HTR-8/SVneo (cell line): ENCODE measurements around the gene SHOC1.
"Not testable (repeated sequence)": the region's sequence is repeated elsewhere in the genome, so short reads cannot be mapped to it uniquely, and the experiment has no call there.

Experiments used
- DNase-seq: peaks from one replicate; pipeline ENCODE4 v3.0.0; 2011; ENCODE audit warnings: low spot score, mixed read lengths; ENCODE audit not compliant: insufficient read length
- FAIRE-seq: peaks from 2 replicates; lab custom pipeline; 2011; peaks lifted over from hg19 to GRCh38; lab: Jason Lieb, UNC

The SHOC1 gene

GRCh38 chr9:111794835-111795556 lies at the start of gene SHOC1:
TSS of gene SHOC1 (minus strand) at chr9:111794937. CDS start at chr9:111791418, 3,519 bp downstream.
- FAIRE-seq (no peak), DNase-seq (no peak)

GRCh38 chr9:111843971-111844370 lies 49.2 kb upstream of the SHOC1 start:
- no peak for FAIRE-seq
- no peak for DNase-seq

DNA sequence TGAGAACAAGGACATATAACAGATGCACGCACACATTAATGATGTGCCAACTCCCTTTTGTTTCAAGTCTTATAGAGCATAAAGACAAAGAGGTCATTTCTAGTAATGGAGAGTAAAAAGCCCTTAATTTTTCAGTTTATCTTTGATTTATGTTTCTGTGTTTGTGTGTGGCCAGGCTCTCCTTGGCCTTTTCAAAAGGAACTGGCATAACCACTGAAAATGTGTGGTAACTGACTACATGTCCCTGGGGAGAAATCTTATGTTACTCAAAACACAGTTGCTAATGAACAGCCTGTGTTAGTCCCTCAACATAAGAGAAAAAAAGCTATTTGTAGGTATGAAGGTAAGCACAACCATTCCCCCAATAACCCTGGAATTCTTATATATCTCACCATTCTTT lies 47.6 kb upstream of the SHOC1 start:
- DNase-seq, result no peak
- FAIRE-seq, result no peak

GRCh38 chr9:111840442-111840841 lies 45.7 kb upstream of the SHOC1 start:
- DNase-seq (no peak), FAIRE-seq (no peak)

DNA sequence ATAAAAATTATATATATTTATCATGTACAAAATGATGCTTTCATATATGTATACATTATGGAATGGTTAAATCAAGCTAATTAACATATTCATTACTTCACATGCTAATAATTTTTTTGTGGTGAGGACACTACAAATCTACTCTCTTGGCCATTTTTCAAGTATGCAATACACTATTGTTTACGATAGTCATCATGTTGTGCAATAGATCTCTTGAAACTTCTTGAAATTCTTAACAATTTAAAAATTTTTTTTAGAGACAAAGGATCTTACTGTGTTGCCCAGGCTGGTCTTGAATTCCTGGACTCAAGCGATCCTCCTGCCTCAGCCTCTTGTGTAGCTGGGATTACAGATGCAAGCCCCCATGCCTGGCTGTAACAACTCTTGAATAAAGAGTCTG lies 45.2 kb upstream of the SHOC1 start:
- DNase-seq (no peak), FAIRE-seq (no peak)

GRCh38 chr9:111839387-111839786 lies 44.6 kb upstream of the SHOC1 start:
- DNase-seq (no peak), FAIRE-seq (no peak)

- DNase-seq, result no peak
Measured at GRCh38 chr9:111838439-111838838, 43.7 kb upstream of the SHOC1 start.

GRCh38 chr9:111836311-111836710 lies 41.6 kb upstream of the SHOC1 start:
- DNase-seq (no peak), FAIRE-seq (no peak)

More at GRCh38 chr9:111838439-111838838, 43.7 kb upstream of the SHOC1 start:
- no peak for FAIRE-seq

DNA sequence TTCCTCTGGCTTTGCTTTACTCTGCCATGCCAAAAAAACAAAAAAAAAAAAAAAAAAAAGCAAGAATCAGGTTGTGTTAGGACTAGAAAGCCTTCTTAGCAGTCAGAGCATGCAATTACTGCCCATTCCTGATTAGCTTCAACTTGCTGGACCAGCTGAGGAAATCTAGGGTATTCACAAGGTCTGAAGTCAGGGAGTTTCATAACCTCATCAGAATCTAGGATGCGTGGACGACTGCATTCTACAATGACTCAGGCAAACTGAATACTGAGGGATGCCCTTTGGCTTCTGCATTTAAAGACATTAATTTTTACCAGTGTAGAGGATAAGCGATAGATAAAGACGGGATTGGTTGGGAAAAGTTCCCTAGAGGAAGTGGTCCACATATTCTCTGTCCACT lies 39.2 kb upstream of the SHOC1 start:
- FAIRE-seq, result no peak
- DNase-seq, result no peak

DNA sequence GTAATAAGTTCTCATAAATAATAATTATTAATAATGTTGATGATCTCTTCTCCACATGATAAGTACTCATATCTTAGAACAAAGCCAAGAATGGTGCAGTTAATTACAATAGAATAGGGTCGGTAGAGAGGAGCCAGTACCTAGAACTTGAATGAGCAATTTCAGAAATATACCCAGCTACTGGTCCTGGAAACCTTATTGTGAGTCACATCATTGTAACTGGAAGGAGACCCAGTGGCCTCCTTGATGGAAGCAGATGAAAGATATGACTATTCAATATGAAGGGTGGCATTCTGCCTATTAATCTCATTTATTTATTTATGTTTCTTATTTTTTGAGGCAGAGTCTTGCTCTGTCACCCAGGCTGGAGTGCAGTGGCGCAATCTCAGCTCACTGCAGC lies 37.7 kb upstream of the SHOC1 start:
- no peak for FAIRE-seq
- DNase-seq, result no peak

- DNase-seq (no peak), FAIRE-seq (no peak)
Measured at GRCh38 chr9:111831371-111832108, 36.8 kb upstream of the SHOC1 start.

- FAIRE-seq (no peak), DNase-seq (peak; percentile 32)
Measured at GRCh38 chr9:111828193-111828592, 33.5 kb upstream of the SHOC1 start.

DNA sequence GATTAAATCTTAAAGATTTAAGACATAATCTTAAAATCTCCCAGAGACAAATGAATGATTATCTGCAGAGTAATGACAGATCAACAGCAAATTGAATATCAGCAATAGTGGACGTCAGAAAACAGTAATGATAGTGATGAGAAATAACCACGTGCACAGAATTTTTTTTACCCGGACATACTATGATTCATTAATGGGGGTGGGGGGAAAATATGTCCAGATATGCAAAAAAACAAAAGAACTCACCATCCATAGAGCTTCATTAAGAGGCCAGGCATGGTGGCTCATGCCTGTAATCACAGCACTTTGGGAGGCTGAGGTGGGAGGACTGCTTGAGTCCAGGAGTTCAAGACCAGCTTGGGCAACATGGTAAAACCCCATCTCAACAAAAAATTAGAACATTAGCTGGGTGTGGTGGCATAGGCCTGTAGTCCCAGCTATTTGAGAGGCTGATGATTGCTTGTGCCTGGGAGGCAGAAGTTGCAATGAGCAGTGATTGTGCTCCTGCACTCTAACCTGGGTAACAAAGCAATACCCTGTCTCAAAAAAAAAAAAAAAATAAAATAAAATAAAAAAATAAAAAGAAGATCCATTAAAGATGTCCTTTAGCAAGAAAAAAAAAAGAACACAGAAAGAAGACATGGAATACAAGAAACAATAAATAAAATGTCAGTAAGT lies 30.9 kb upstream of the SHOC1 start:
- no peak for FAIRE-seq
- DNase-seq, result peak; percentile 23

DNA sequence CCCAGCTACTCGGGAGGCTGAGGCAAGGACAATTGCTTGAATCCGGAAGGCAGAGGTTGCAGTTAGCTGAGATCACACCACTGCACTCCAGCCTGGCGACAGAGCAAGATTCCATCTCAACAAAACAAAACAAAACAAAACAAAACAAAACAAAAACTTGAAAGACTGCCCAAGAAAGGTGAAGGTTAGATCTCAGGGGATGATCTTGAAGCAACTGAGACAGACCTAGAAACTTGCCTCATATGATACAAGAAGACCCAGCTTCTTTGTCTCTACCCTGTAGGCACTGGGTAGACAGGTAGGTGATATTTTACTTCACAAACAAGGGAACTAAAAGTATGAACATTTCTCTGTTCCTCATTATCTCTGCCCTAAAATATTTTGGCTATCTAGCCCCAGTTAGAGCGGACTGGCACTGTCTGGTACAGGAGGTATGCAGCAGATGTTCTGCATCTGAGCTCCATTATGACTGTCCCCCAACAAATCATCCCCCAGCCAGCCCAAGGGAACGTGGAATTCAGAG lies 26.3 kb upstream of the SHOC1 start:
- no peak for FAIRE-seq
- no peak for DNase-seq

- no peak for FAIRE-seq
- no peak for DNase-seq
Measured at GRCh38 chr9:111819360-111819759, 24.6 kb upstream of the SHOC1 start.

DNA sequence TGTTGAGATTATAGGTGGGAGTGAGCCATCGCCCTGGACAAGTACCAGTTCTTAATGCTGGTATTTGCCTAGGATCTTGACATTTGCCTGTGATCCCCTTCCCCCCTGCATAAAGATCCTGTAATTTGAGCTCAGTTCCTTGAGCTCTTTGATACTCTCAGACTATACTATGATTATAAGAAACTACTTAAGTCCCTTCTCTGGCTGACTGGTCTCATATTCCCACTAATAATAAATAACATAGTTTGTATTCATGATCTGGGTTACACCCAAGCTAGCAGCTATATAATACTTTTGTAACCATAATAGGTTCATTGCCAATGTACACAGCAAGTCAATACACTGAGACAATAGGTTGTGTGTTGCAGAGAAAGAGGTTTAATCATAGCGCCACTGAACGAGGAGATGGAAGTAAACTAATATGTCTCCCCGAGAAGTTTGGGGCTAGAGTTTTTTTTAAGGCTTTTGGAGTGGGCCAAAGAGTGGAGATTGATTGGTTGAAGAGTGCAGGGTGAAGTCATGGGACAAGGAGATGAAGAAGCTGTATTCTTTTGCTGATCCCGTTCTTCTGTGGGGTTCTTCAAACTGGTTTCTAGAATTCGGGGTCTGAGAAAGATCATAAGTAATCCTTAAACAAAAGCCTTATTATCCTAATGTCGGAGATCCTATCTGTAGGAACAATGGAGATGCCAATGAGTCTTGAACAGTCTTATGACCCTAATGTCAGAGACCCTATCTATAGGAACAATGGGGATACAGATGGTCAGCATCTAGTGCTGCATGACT lies 20.7 kb upstream of the SHOC1 start:
- no peak for DNase-seq
- no peak for FAIRE-seq

DNA sequence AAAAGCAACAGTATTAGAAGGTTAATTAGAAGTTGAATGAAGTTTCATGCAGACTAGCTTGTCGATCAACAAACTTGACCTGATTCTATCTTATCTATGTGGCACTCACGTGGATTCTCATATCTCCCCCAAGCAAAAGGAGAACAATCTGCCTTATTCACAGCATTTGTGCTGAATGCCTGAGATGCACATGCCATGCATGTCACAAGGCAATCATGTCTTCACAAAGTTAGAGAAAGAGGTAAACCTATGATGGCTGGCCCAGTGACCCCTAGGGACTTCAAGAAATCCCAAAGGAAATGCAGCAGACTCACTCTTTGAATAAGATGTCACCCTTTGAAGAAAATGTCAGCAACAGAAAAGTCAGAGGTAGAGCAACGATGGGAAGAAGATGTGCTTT lies 17.6 kb upstream of the SHOC1 start:
- FAIRE-seq (no peak), DNase-seq (no peak)

DNA sequence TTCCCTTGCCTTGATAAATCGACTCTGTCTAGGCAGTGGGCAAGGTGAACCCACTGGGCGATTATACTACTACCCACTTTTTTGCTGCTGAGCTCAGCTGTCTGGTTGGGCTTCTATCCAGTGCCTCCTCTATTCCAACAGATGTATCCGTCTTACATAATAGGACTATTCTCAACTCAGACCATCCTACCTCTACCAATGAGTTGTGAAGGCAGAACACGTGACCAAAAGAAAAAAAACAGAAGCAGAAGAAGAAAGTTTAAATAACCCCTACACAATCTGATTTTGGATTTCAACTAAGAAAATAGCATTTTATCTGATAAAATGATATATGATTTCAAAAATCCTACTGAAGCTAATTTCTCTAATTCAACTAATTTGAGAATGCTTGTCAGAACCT lies 16.2 kb upstream of the SHOC1 start:
- FAIRE-seq (no peak), DNase-seq (no peak)

DNA sequence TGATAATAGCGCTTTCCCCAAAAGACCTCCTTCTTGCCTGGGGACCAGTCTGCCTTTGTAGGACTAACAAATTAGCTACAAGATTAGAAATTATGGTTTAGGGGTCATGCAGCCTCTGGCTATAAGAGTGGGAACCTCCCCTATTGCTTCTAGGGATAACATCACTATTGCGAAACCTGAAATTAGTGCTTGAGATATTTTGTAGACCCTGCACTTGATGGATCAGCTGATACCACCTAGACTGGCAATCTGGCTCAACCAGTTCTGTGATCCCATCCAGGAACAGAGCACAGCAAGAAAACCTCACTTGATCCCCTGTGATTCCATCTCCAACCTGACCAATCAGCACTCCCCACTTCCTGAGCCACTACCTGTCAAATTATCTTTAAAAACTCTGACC lies 15.7 kb upstream of the SHOC1 start:
- not testable (repeated sequence) for FAIRE-seq, DNase-seq

DNA sequence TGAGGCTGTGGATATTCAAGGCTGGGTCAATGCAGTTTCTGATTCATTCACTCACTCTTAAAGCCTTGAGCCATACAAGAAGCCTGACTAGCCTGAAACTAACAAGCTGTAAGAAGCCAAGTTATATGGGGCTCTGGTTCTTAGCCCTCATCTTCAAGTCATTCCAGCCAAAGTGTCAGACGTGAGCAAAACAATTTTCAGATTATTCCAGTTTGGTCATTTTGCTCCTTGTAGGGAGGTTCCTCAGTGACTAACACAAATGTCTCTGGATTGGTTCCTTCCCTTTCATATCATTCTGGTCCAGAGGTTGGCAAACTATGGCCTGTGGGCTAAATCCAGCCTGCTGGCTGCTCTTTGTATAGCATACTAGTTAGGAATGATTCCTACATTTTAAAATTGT lies 12.5 kb upstream of the SHOC1 start:
- FAIRE-seq, result no peak

More for the DNA sequence above, 12.5 kb upstream of the SHOC1 start:
- no peak for DNase-seq
